IPS-18c (cell line): ENCODE results near the gene CABP2.

ENCODE experiments used
- H3K4me3 ChIP-seq: 2 replicates; pipeline ENCODE4 v1.7.0; 2013; ENCODE audit warnings: low read depth, mild to moderate bottlenecking, low read length, moderate library complexity; ENCODE audit not compliant: insufficient read depth
- H3K9me3 ChIP-seq: one replicate; pipeline ENCODE4 v1.6.1; 2013; ENCODE audit warnings: mild to moderate bottlenecking, low read length, moderate library complexity; ENCODE audit not compliant: control insufficient read depth, insufficient read depth

Gene CABP2

DNA sequence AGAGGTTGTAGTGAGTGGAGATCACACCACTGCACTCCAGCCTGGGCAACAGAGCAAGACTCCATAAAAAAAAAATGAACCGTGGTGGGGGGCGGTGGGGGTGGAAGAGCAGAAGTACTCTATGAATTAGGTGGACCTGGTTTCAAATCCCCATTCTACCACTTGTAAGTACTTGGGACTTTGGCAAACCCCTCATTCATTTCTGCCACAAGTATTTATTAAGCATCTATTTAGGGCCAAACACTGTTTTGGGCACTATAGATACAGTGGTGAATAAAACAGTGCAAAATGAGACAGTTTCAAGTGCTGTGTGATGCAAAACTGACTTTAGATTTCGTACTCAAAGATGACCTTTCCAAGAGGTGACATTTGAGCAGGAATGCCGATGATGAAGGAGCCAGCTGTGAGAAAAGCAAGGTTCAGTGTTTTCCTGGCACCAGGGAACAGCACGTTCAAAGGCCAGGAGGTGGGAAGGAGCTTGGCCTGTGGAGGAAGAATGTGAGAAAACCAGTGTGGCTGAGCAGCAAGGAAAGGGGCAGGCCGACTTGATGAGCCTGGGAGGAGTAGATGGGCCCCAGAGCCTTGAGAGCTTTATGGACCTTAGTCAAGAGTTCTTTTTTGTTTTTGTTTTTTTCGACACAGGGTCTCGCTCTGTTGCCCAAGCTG, 52.8 kb downstream of the CABP2 start:
- H3K4me3 ChIP-seq, result no peak overlapping the region

DNA sequence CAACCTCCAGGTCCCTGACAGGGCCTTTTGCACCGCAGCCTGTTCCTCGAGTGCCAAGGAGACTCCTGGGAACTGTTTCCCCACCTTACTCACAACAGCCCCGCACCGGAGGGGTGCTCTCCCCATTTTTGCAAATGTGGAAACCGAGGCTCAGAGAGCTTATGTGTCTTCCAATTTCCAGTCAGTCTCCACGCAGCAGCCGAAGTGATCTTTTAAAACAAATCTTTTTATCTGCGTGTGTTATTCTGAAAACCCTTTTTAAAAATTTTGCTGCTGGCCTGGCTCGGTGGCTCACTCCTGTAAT, 53.8 kb downstream of the CABP2 start:
- Histone ChIP-seq H3K4me3 (peak overlapping the region; percentile 36; the same call in 1 of the 2 replicates), H3K9me3 (no peaks in the 10 kb centered on the region)

More for the DNA sequence above, 52.8 kb downstream of the CABP2 start:
- no peaks in the 10 kb centered on the region for H3K9me3 ChIP-seq
